ENCODE measurements around the gene NFX1.
"Not testable (repeated sequence)": the region's sequence is repeated elsewhere in the genome, so short reads cannot be mapped to it uniquely, and the experiment has no call there.

DNA sequence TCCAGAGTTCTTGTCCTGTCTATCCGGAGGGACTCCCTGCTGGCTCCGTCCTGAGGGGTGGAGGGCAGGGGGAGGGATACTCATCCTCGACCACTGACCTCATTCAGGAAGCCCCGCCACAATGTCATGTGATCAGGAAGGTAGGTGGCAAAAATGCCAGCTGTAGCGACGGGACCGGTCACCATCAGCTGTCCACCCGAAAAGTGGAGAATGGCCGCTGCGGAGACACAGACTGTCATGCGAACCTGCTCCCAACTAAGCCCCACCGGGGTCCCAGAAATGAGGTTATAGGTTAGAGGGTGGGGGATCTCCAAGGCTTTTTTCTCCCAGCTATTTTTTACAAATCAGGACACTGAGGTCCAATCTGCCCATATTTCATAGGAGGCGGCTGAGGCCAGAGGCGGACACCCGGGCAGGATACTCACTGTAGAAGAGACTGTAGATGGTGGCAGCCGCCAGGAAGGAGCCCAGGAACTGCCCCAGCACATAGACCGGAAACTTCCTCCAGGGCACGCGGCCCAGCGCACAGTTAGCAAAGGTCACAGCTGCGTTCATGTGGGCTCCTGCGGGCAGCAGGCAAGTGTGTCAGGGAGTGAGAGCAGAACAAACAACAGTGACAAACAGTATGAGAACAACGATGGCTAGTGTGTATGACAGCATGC lies 95.8 kb downstream of the NFX1 start:
- not testable (repeated sequence) for TF ChIP-seq CTCF, POLR2A (IDR thresholded peaks at IDR 0.05)

Measured in testis (tissue), 2 donors.